Lower leg skin (tissue), 4 donors: ENCODE data around the gene LMX1A. TPM values are rescaled to one million over a fixed set of nuclear protein-coding genes. Genes with fewer than 3 reads are reported as not detected.

ENCODE experiments used
- DNase-seq, 2 donors: peaks; one replicate each; pipeline ENCODE4 v3.0.0-alpha.2; 2019; ENCODE audit warnings: low spot score in 2 of 2
- H3K4me3 ChIP-seq: fragments of 200-600 bp; sonication (generic); 2 replicates; pipeline ENCODE4 v1.5.1; 2017; ENCODE audit warnings: mild to moderate bottlenecking, low read depth; ENCODE audit not compliant: poor library complexity, severe bottlenecking
- CTCF ChIP-seq, 3 donors: fragments of 450-650 bp; IDR thresholded peaks; one replicate each; pipeline ENCODE4 v1.5.1; 2016; ENCODE audit warnings: antibody characterized with exemption in 3 of 3, mild to moderate bottlenecking in 3 of 3, moderate library complexity in 2 of 3
- POLR2A ChIP-seq, 2 donors: fragments of 450-650 bp; IDR thresholded peaks; one replicate each; pipeline ENCODE4 v1.6.1; 2016 to 2017; ENCODE audit warnings: antibody characterized with exemption in 2 of 2, mild to moderate bottlenecking in 1 of 2, moderate library complexity in 1 of 2
- WGBS, 2 donors: methylation state at CpG; one replicate each; pipeline ENCODE4 v1.1.5; 2018; 5-methylcytosine and 5-hydroxymethylcytosine counted together
- intact Hi-C: fragments of 100-400 bp; cut with DNase I; formaldehyde crosslinking; loops from one replicate; pipeline ENCODE4 v1.15.0; 2023; ENCODE audit warnings: low total_unique reads
- total RNA-seq, 4 donors: library from RNA; depleted of rRNA; stranded (reverse); fragments of >200 nt; gene quantifications; one replicate each; pipeline ENCODE4 v1.1.0, GENCODE V29; 2016

Gene LMX1A
- total RNA-seq, 4 donors from 2014 or later, result 0.29 TPM; not detected in 3

GRCh38 chr1:165174491-165174890 is 182.0 kb downstream of the LMX1A start:
- no peak for TF ChIP-seq CTCF (IDR thresholded peaks at IDR 0.05)
- TF ChIP-seq POLR2A (IDR thresholded peaks at IDR 0.05), result no peak
- WGBS, 2 donors, result 62 to 74% methylated on average over 4 of the region's 4 CpGs
- no peak for DNase-seq
- intact Hi-C loops, result no loop called here
- H3K4me3 ChIP-seq, result no peak overlapping the region

DNA sequence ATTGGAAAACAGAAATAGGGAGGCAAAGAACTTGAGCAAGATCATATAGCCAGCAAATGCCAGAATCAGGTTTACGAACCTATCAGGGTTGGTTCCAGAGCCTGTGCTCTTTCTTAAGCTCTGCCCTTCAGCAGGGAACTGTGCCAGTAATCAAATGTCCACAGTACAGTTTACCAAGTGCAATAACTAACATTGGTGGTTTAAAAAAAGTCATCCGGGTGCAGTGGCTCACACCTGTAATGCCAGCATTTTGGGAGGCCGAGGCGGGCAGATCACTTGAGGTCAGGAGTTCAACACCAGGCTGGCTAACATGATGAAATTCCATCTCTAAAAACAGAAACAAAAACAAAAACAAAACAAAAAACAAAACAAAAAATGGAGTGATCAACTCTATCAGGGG is 182.7 kb downstream of the LMX1A start:
- TF ChIP-seq CTCF (IDR thresholded peaks at IDR 0.05), result no peak
- no peak for TF ChIP-seq POLR2A (IDR thresholded peaks at IDR 0.05)
- H3K4me3 ChIP-seq, result no peak overlapping the region
- WGBS, 2 donors, result 74 to 87% methylated on average over 4 of the region's 4 CpGs
- no peak for DNase-seq
- intact Hi-C loops, result no loop called here

- intact Hi-C loops, result no loop called here
- 41 to 46% methylated on average over 2 of the region's 2 CpGs for WGBS, 2 donors
- TF ChIP-seq CTCF (IDR thresholded peaks at IDR 0.05) (no peak), POLR2A (IDR thresholded peaks at IDR 0.05) (no peak)
- H3K4me3 ChIP-seq, result no peak overlapping the region
- DNase-seq, result no peak
Measured at GRCh38 chr1:165173409-165173808, 183.1 kb downstream of the LMX1A start.

DNA sequence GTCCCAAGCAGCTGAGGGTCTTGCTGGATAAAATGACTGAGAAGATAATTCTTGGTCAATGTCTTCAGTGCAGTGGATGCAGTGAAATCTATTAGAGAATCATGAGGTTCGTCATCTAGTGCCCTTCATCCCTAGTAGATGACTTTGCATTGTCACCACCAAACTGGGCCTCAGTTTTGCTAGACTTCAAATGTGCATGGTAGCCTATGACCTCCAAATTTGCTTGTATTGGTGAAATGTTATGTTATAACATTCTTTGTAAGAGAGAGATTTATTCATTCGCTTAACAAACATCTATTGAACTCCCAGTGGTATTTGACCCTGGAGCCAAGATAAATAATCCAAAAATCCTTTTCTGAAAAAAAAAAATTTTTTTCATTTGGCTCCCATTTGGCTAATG is 183.8 kb downstream of the LMX1A start:
- no peak overlapping the region for H3K4me3 ChIP-seq
- intact Hi-C loops, result no loop called here
- DNase-seq, result no peak
- 75 to 82% methylated on average over 2 of the region's 2 CpGs for WGBS, 2 donors
- no peak for TF ChIP-seq CTCF (IDR thresholded peaks at IDR 0.05)
- TF ChIP-seq POLR2A (IDR thresholded peaks at IDR 0.05), result no peak

GRCh38 chr1:165169729-165170128 is 186.8 kb downstream of the LMX1A start:
- no peak overlapping the region for H3K4me3 ChIP-seq
- no peak for TF ChIP-seq POLR2A (IDR thresholded peaks at IDR 0.05)
- no peak for TF ChIP-seq CTCF (IDR thresholded peaks at IDR 0.05)
- intact Hi-C loops, result no loop called here
- DNase-seq, result no peak
- 66 to 89% methylated on average over 3 of the region's 3 CpGs for WGBS, 2 donors

DNA sequence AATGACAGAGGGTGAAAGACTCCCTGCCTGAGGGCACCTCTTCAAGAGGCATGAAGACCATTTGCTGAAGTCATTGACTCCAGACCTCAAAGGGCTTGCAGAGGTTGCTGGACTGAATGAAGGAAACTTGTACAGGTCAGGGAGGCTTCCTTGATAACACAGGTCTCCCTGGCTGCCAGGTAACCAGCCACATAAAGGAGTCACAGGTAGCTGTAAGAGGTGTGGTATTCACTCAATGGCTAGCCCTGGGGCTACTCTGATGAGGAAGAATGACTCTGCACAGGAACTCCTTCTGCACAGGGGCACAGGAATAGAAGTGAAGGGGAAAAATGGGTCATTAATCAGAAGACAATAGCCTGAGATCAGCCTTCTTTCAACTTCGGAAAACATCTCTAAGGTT is 187.5 kb downstream of the LMX1A start:
- no peak for TF ChIP-seq POLR2A (IDR thresholded peaks at IDR 0.05)
- TF ChIP-seq CTCF (IDR thresholded peaks at IDR 0.05), result no peak
- H3K4me3 ChIP-seq, result no peak overlapping the region
- WGBS, 2 donors, result 55 to 75% methylated on average over 1 of the region's 1 CpG
- intact Hi-C loops, result no loop called here
- no peak for DNase-seq
